Hypothalamus (tissue), 51 donors: ENCODE data around the gene NKX6-2.
"Not testable (repeated sequence)": the region's sequence is repeated elsewhere in the genome, so short reads cannot be mapped to it uniquely, and the experiment has no call there.

ENCODE experiments used
- DNase-seq, 51 donors: peaks; one replicate each; lab custom pipeline; 2025; lab: John Stamatoyannopoulos, UW

Gene NKX6-2

GRCh38 chr10:132783940-132784865 lies 1.7 kb downstream of the NKX6-2 start:
- no peak for DNase-seq

DNA sequence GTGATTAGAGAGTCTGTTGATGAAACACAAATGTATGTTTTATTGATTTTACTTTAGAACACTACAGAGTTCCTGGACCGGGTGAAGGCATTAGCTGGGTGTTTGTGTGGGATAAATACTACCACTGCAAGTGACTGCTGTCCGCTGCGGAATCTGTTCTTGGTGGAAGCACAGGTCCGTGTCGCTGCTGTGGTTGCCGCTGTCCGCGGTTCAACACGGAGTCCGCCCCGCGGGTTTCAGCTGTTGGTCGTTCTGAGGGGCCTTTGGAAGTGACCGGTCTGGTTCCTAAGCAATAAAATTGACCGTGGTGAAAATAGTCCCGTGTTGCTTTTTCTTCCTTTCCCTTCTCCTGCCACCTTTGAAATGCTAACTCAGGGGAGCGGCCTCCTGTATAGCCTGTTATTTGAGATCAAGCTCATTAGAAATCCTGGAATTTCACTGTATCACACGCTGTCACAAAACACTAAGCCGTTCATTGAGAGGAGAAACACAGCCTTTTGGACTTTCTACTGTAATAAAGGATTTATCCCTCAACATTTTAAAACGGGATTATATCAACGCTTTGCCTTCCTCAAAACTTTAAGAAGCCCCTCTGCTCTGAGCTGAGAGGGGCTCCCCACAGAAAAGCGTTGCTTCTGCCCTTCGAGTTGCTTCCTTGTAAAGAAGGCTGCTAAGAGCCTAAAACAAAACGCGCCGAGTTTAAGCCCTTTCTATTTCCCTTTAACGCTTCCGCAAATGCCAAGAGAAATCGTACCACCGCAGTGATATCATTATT lies 2.6 kb downstream of the NKX6-2 start:
- no peak for DNase-seq

- no peak for DNase-seq
Measured at GRCh38 chr10:132781556-132781955, 4.4 kb downstream of the NKX6-2 start.

- no peak for DNase-seq
Measured at GRCh38 chr10:132780356-132780755, 5.6 kb downstream of the NKX6-2 start.

- DNase-seq: no peak
Measured at GRCh38 chr10:132779549-132780294, 6.2 kb downstream of the NKX6-2 start.

DNA sequence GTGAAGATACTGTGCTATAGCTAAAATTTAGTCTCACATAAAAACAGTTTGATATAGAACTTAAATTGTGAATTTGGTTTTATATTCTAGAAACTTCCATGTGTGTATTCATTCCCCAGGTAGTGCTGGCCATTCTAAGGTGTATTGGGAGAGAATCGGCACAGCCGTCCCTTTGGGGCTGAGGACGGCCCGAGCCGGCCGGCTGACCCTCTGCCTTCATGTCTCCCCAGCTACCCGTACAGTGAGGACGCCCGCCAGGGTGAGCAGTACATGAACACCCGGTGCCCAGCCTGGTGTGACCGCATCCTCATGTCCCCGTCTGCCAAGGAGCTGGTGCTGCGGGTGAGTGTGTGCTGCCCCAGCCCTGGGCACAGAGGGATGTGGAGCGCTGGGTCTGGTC lies 8.5 kb downstream of the NKX6-2 start:
- DNase-seq: no peak

DNA sequence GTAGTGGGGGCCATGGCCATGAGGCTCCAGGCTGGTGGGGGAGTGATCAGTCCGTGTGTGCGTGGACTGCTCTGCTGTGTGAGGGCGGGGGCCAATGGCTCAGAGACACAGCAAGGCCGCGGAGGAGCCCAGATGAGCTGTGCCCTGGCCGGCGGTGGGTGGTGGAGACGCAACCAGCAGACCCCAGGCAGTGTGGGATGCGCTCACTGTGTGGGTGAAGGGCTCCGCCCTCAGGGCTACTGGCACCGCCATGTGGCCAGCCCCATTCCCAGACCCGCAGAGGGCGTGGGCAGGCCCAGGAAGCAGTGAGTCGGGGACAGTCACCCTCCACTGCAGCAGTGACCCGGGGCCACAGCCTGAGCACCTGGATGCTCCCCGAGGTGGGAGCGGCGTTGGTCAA lies 9.1 kb downstream of the NKX6-2 start:
- DNase-seq: no peak

GRCh38 chr10:132776186-132776585 lies 9.8 kb downstream of the NKX6-2 start:
- no peak for DNase-seq

DNA sequence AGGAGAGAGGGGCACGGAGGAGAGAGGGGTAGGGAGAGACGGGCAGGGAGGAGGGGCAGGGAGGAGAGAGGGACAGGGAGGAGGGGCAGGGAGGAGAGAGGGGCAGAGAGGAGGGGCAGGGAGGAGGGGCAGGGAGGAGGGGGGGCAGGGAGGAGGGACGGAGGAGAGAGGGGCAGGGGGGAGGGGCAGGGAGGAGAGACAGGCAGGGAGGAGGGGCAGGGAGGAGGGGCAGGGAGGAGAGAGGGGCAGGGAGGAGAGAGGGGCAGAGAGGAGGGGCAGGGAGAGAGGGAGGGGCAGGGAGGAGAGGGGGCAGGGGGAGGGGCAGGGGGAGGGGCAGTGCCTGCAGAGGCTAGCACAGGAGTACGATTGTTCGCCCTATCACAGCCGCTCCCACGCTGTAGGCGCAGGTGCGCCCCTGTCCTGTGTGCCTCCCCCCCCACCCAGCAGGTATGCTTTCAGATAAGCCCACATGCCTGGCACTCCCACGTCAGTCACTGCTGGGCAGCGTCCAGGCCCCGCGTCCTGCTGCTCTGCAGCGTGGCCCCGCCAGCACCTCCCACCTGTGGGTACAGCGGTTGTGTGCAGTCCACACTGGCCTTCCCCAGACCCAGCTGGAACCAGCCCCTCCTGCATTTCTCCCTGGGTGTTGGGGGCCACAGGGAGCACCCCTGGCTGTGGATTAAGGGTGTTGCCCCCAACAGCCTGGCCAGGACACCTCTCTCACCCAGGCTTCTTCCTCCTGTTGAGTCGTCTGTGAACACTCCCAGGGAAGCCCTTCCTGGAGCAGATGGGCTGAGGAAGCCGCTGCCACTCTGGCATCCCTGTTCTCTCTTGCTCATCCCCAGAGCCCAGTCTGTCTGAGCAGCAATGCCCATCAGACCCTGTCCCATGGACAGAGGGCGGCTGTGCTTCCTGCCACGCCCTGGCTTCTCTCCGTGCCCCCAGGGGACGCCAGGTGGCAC lies 10.8 kb downstream of the NKX6-2 start:
- peak in 50 of 51 donors; percentile 26 to 99 (median 81) for DNase-seq

GRCh38 chr10:132774181-132774901 lies 11.6 kb downstream of the NKX6-2 start:
- peak in 1 of 51 donors; percentile 48 for DNase-seq

DNA sequence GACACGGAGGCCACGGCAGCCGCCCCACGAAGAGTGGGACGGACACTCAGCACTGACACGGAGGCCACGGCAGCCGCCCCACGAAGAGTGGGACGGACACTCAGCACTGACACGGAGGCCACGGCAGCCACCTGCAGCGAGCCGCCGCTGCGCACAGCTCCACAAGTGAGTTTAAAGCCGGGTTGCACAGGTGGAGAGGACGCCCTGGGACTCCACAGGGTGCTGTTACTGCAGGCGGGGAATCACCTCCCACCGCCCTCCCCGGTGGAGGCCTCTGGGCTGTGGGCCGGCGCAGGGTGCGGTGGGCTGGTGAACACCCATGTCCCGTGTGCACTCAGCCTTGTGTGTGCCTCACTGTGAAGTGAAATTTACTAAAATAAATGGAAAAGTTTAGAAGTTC lies 13.1 kb downstream of the NKX6-2 start:
- DNase-seq: not testable (repeated sequence)

GRCh38 chr10:132770061-132771021 lies 15.6 kb downstream of the NKX6-2 start:
- DNase-seq: no peak

- no peak for DNase-seq
Measured at GRCh38 chr10:132768346-132769248, 17.4 kb downstream of the NKX6-2 start.

GRCh38 chr10:132766291-132766690 lies 19.7 kb downstream of the NKX6-2 start:
- DNase-seq: no peak

- peak in 16 of 51 donors; percentile 18 to 68 (median 43) for DNase-seq
Measured at GRCh38 chr10:132765435-132765834, 20.5 kb downstream of the NKX6-2 start.

DNA sequence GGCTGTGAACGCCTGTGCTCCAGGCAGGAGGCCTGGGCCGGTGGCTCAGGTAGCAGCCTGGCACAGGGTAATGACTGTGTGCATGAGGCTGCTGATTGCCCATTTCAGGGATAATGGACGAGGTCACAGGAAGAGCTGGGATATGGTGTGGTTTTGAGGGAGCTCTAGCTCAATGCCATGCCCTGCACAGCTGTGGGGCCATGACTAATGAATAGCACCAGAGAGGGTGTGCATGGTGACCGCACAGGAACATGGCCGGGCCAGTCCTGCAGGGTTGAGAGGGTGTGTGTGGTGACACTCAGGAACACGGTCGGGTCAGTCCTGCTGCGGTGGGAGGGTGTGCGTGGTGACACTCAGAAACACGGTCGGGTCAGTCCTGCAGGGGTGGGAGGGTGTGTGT lies 21.8 kb downstream of the NKX6-2 start:
- DNase-seq: no peak

GRCh38 chr10:132763545-132763944 lies 22.4 kb downstream of the NKX6-2 start:
- DNase-seq: no peak
